Fibroblast of lung (primary cell): Measurements from ENCODE around the gene MND1.

Source experiments
- EZH2 ChIP-seq: IDR thresholded peaks from 2 replicates; pipeline ENCODE4 v1.5.1; 2012; ENCODE audit warnings: low read length, control low read depth, mild to moderate bottlenecking; ENCODE audit errors: missing control alignments
- TF ChIP-seq, protein P1 (sequence below), 2 donors: IDR thresholded peaks in 1 of 2; conservative IDR thresholded peaks in 1 of 2; 1 replicate in 1 of 2; 2 replicates in 1 of 2; pipeline ENCODE4 v1.5.1; 2011 to 2012; ENCODE audit warnings: low read length in 2 of 2, control low read depth in 1 of 2, inconsistent platforms in 1 of 2, low read depth in 1 of 2, mild to moderate bottlenecking in 1 of 2

DNA sequence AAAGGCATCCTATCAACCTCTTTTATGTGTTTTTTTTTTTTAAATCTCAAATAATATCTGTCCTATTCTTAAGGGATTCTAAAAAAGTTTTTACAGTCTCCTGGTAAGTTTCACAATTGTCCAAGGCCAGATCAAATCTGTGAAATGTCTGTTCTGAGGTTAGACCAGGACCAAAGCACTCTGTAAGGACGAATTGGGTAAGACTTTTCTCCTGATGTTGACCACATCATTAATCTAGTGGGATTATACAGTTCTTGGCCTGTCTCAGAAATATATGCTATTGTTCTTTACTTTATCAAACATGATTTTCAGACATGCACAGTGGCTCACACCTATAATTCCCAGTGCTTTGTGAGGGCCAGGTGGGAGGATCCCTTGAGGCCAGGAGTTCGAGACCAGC is 75.9 kb downstream of the MND1 start:
- TF ChIP-seq, protein P1, sequence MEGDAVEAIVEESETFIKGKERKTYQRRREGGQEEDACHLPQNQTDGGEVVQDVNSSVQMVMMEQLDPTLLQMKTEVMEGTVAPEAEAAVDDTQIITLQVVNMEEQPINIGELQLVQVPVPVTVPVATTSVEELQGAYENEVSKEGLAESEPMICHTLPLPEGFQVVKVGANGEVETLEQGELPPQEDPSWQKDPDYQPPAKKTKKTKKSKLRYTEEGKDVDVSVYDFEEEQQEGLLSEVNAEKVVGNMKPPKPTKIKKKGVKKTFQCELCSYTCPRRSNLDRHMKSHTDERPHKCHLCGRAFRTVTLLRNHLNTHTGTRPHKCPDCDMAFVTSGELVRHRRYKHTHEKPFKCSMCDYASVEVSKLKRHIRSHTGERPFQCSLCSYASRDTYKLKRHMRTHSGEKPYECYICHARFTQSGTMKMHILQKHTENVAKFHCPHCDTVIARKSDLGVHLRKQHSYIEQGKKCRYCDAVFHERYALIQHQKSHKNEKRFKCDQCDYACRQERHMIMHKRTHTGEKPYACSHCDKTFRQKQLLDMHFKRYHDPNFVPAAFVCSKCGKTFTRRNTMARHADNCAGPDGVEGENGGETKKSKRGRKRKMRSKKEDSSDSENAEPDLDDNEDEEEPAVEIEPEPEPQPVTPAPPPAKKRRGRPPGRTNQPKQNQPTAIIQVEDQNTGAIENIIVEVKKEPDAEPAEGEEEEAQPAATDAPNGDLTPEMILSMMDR (conservative IDR thresholded peaks at IDR 0.05 in 1 of 2, IDR thresholded peaks at IDR 0.05 in 1 of 2; ENCODE audit: low read depth in 1 of 2, low read length in 2 of 2), result no peak
- TF ChIP-seq EZH2, result no peak
